HepG2 (cell line): Measurements from ENCODE around the gene NDUFS7. TPM values are rescaled to one million over a fixed set of nuclear protein-coding genes. Genes with fewer than 3 reads are reported as not detected.

Experiments
- AFF4 ChIP-seq: sonication (generic); formaldehyde crosslinking; IDR thresholded peaks from 2 replicates; pipeline ENCODE4 v1.4.0; 2020; ENCODE audit warnings: missing genetic modification reagents
- CEBPB ChIP-seq: IDR thresholded peaks from 2 replicates; pipeline ENCODE4 v1.6.1; 2011; ENCODE audit warnings: low read depth, low read length, improper control_type of control experiment, borderline replicate concordance
- CENPBD1 ChIP-seq: sonication (generic); formaldehyde crosslinking; IDR thresholded peaks from 2 replicates; pipeline ENCODE4 v1.8.0; 2022; ENCODE audit warnings: missing genetic modification reagents, low read depth, mild to moderate bottlenecking, borderline replicate concordance
- HINFP ChIP-seq: sonication (generic); formaldehyde crosslinking; IDR thresholded peaks from 2 replicates; pipeline ENCODE4 v1.4.0; 2020; ENCODE audit warnings: low read depth, mild to moderate bottlenecking, missing genetic modification reagents
- HMG20B ChIP-seq: conservative IDR thresholded peaks from 2 replicates; pipeline ENCODE4 v1.6.1; 2016; ENCODE audit warnings: missing genetic modification reagents, missing compliant biosample characterization
- MIER2 ChIP-seq: IDR thresholded peaks from 2 replicates; pipeline ENCODE4 v1.6.1; 2016; ENCODE audit warnings: missing biosample characterization, missing genetic modification reagents
- MXD3 ChIP-seq: IDR thresholded peaks from 2 replicates; pipeline ENCODE4 v1.6.1; 2016; ENCODE audit warnings: mild to moderate bottlenecking, missing biosample characterization, missing genetic modification reagents
- NCOR1 ChIP-seq: fragments of 200-600 bp; sonication (generic); IDR thresholded peaks from 2 replicates; pipeline ENCODE4 v1.7.0; 2017; ENCODE audit warnings: antibody characterized with exemption, low read length, borderline replicate concordance
- PLRG1 ChIP-seq: fragments of 450-650 bp; conservative IDR thresholded peaks from 2 replicates; pipeline ENCODE4 v1.6.1; 2016
- REL ChIP-seq: sonication (generic); formaldehyde crosslinking; conservative IDR thresholded peaks from 2 replicates; pipeline ENCODE4 v1.8.0; 2022; ENCODE audit warnings: mild to moderate bottlenecking, missing genetic modification reagents, moderate library complexity
- U2AF2 ChIP-seq: fragments of 200-400 bp; formaldehyde crosslinking; IDR thresholded peaks from 2 replicates; pipeline ENCODE4 v1.6.1; 2017; ENCODE audit warnings: low read depth, mild to moderate bottlenecking, low read length
- ZBTB1 ChIP-seq: sonication (generic); formaldehyde crosslinking; IDR thresholded peaks from 2 replicates; pipeline ENCODE4 v1.4.0; 2020; ENCODE audit warnings: missing genetic modification reagents, borderline replicate concordance
- ZFY ChIP-seq: sonication (generic); formaldehyde crosslinking; IDR thresholded peaks from 2 replicates; pipeline ENCODE4 v1.4.0; 2020; ENCODE audit warnings: missing genetic modification reagents
- ZNF501 ChIP-seq: sonication (generic); formaldehyde crosslinking; IDR thresholded peaks from 2 replicates; pipeline ENCODE4 v1.5.1; 2020; ENCODE audit warnings: mild to moderate bottlenecking, moderate library complexity, missing genetic modification reagents
- ZNF75D ChIP-seq: sonication (generic); formaldehyde crosslinking; IDR thresholded peaks from 2 replicates; pipeline ENCODE4 v1.8.1; 2023; ENCODE audit warnings: missing genetic modification reagents, mild to moderate bottlenecking, borderline replicate concordance
- polyA plus RNA-seq, 8 experiments: library from polyadenylated mRNA; depleted of rRNA in 3 of 8; stranded (reverse) in 7 of 8; unstranded in 1 of 8; fragments of >200 nt; fragmentation: Illumina TruSeq in 4 of 8; extraction: Trizol in 4 of 8; gene quantifications; 2 replicates each; pipeline versions ENCODE4 v1.2.1 to v1.2.3, GENCODE V29; 2011 to 2016; ENCODE audit warnings: low read depth in 4 of 8, missing spikeins in 1 of 8, mixed read lengths in 1 of 8; ENCODE audit not compliant: insufficient read depth in 1 of 8
- total RNA-seq, 5 experiments: library from RNA; depleted of rRNA; stranded (reverse); fragments of >200 nt; fragmentation: Illumina TruSeq; extraction: Trizol; gene quantifications; 2 replicates each; pipeline ENCODE4 v1.2.3, GENCODE V29; 2016; ENCODE audit warnings: low read depth in 1 of 5
- TF ChIP-seq, protein P1 (sequence below): sonication (generic); formaldehyde crosslinking; IDR thresholded peaks from 2 replicates; pipeline ENCODE4 v1.4.0; 2020; ENCODE audit warnings: mild to moderate bottlenecking, missing genetic modification reagents
- TF ChIP-seq, protein P2 (sequence below): sonication (generic); formaldehyde crosslinking; IDR thresholded peaks from 2 replicates; pipeline ENCODE4 v1.4.0; 2020; ENCODE audit warnings: missing genetic modification reagents

NDUFS7 gene
- total and polyA plus RNA-seq, 2 of the 13 experiments (the other 11 are each of a cell fraction or from before 2014, with no cell fraction given) = 34.3 to 66.9 TPM

- TF ChIP-seq AFF4 (CRISPR knock-in tag) = peak; percentile 6; the same call in 1 of the 2 replicates
- TF ChIP-seq ZFY = peak; percentile 85
- TF ChIP-seq, protein P1, sequence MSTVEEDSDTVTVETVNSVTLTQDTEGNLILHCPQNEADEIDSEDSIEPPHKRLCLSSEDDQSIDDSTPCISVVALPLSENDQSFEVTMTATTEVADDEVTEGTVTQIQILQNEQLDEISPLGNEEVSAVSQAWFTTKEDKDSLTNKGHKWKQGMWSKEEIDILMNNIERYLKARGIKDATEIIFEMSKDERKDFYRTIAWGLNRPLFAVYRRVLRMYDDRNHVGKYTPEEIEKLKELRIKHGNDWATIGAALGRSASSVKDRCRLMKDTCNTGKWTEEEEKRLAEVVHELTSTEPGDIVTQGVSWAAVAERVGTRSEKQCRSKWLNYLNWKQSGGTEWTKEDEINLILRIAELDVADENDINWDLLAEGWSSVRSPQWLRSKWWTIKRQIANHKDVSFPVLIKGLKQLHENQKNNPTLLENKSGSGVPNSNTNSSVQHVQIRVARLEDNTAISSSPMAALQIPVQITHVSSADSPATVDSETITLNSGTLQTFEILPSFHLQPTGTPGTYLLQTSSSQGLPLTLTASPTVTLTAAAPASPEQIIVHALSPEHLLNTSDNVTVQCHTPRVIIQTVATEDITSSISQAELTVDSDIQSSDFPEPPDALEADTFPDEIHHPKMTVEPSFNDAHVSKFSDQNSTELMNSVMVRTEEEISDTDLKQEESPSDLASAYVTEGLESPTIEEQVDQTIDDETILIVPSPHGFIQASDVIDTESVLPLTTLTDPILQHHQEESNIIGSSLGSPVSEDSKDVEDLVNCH = no peak
- TF ChIP-seq NCOR1 = no peak; the same call in 1 of the 2 replicates
- peak; percentile 75; the same call in 1 of the 2 replicates for TF ChIP-seq HINFP
- TF ChIP-seq MIER2 = no peak; the same call in 1 of the 2 replicates
- TF ChIP-seq, protein P2, sequence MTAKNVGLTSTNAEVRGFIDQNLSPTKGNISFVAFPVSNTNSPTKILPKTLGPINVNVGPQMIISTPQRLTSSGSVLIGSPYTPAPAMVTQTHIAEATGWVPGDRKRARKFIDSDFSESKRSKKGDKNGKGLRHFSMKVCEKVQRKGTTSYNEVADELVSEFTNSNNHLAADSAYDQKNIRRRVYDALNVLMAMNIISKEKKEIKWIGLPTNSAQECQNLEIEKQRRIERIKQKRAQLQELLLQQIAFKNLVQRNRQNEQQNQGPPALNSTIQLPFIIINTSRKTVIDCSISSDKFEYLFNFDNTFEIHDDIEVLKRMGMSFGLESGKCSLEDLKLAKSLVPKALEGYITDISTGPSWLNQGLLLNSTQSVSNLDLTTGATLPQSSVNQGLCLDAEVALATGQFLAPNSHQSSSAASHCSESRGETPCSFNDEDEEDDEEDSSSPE (CRISPR knock-in tag) = peak; percentile 76
- TF ChIP-seq REL (CRISPR knock-in tag) = no peak
- TF ChIP-seq PLRG1 = no peak
- TF ChIP-seq ZNF501 = peak; percentile 47; the same call in 1 of the 2 replicates
- TF ChIP-seq ZBTB1 = no peak
- TF ChIP-seq HMG20B = 0 out of 2 replicates have a peak, but pooled peaks have one; percentile 30
- no peak for TF ChIP-seq CEBPB
- peak; percentile 44; the same call in 1 of the 2 replicates for TF ChIP-seq MXD3
- TF ChIP-seq ZNF75D (CRISPR knock-in tag) = no peak
- no peak for TF ChIP-seq CENPBD1 (CRISPR knock-in tag)
- TF ChIP-seq U2AF2 = no peak
Observed at GRCh38 chr19:1373534-1374249, 10.0 kb upstream of the NDUFS7 start (continued).
